ENCODE data around the gene ITCH. TPM values are rescaled to one million over a fixed set of nuclear protein-coding genes. Genes with fewer than 3 reads are reported as not detected.

The ITCH gene
- polyA plus RNA-seq, 4 donors, result 32.0 to 52.4 (median 47.0) TPM

DNA sequence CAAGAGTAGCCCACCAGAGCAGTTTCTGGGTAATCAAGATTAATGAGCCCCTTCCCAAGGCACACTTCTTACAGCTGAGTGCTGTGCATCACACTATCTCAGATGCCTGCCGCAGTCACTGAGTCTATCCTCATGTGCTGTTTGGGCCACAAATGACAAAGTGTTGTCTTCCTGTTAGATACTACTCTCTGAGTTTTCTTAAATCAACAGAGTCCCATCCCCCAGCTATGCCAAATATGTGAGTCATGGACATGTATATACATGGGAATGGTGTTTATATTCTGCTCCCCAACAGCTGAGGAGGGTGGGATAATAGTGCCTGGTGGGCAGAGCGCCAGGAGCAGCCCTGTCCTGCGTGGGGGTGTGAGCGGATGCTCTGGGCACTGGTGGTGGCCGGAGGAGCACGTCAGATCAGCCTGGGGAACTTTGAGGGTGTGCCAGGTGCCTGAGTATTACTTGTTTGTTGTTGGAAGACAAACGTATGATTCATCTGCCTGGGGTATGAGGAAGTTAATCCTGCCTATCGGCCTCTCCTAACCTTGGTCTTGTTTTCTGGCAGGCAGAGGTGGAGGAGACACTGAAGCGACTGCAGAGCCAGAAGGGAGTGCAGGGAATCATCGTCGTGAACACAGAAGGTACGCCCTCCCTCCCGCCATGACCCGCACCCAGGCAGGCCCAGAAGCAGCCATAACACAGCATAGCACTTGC is 162.8 kb downstream of the ITCH start:
- DNase-seq (ENCODE audit: low read depth in 4 of 4, low spot score in 3 of 4), result no peak

DNA sequence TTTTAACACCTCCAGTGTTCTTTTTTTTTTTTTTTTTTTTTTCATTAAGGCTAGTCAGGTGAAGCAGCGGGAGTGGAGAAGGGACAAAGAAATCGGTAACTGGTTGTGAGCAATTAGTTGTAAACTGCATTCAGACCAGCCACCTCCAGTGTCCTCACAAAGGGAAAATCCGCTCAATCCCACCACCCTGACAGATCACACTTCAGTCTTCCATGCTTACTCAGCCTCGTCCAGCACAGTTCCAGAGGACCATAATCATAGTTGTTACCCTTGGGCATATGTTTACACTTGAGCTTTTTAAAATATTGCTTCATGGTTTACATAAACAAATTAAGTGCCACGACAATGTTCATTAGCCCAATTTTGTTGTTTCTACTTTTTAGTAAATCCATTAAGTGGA is 163.4 kb downstream of the ITCH start:
- DNase-seq (ENCODE audit: low read depth in 4 of 4, low spot score in 3 of 4), result no peak

DNA sequence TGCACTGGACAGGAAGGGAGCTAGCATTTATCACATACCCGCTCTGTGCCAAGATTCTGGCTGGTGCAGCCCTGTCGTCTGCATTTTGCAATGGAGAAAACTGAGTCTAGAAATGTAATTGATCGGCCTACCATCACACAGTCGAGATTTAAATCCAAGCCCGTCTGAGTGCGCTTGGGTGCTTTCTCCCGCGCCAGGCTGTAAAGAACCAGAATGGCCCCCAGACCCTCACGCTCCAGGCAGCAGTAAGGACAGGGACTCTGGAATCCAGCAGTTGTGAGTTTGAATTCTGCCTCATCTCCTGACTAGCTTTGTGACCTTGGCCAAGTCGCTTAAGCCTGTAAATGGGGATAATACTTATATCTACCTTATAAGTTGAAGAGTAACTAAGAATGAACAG is 163.9 kb downstream of the ITCH start:
- DNase-seq (ENCODE audit: low read depth in 4 of 4, low spot score in 3 of 4), result no peak

- DNase-seq (ENCODE audit: low read depth in 4 of 4, low spot score in 3 of 4), result no peak
Observed at GRCh38 chr20:34528921-34529297, 165.8 kb downstream of the ITCH start.

DNA sequence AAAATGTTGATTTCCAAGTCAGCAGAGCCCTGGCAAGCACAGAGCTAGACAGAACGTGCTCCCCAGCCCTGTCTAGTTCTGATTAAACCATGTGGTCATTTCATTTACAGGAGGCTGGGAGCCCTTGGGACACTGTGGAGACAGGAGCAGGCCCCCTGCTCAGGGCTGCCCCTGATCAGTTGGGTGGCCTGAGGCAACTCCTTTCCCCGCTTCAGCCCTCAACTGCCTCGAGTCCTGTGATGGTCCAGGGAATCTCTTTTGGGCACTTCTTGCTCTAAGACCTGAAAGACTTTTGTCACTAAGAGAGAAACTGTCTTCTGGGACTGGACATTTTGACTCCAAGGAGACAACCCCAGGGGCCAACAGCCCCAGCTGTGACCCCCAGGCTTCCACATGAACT is 166.7 kb downstream of the ITCH start:
- DNase-seq (ENCODE audit: low read depth in 4 of 4, low spot score in 3 of 4), result no peak

- no peak for DNase-seq (ENCODE audit: low read depth in 4 of 4, low spot score in 3 of 4)
Observed at GRCh38 chr20:34530342-34530741, 167.3 kb downstream of the ITCH start.

DNA sequence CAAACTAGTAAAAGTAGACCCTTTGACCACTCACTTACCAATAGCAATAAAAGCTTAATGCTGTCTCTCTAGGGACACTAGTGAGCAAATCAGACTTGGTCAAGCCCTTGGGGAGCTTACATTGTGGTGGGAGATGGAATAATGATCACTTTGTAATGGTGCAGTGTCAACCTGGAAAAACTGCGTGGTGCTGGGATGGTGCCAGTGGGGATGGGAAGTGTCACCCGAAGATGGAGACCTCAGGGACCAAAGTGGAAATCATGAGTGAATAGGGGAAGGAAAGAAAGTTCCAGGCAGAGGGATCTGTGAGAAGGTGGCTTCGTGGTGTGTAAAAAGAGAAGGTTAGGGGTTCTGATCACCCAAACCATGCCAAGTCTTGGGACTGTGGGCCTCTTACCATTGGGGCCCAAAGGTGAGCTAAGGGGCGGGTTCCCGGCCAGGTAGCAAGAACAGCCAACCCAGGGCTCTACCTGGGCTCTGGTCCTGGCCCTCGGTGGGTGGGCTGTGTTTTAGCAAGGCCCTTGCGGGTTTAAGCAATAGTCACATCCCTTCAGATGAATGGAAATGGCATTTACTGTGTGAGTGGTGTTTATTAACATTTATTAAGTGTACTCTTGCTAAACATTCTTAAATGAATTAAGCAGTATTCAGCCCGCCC is 168.7 kb downstream of the ITCH start:
- DNase-seq (ENCODE audit: low read depth in 4 of 4, low spot score in 3 of 4), result no peak

DNA sequence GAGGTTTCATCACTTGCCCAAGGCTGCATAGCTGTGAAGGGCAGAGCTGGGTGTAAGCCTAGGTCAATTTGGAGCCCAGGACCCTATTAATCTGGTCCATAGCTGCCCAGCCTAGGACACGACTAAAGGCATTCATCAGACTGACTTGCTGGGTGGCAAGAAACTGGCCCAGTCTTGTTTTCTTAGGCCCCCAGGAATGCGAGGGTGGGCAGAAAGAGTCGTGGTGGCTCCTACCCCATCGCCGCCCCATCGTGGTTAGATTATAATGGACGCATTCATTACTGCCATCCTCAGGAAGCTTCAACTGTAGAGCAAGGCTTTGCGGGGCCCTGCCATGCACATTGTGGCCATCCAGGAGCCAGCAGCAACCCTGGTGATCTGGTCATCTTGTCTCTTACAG is 169.2 kb downstream of the ITCH start:
- DNase-seq (ENCODE audit: low read depth in 4 of 4, low spot score in 3 of 4), result no peak

GRCh38 chr20:34532756-34533155 is 169.7 kb downstream of the ITCH start:
- DNase-seq (ENCODE audit: low read depth in 4 of 4, low spot score in 3 of 4), result no peak

- DNase-seq (ENCODE audit: low read depth in 4 of 4, low spot score in 3 of 4), result no peak
Observed at GRCh38 chr20:34534391-34535165, 171.5 kb downstream of the ITCH start.

GRCh38 chr20:34535301-34535840 is 172.3 kb downstream of the ITCH start:
- DNase-seq (ENCODE audit: low read depth in 4 of 4, low spot score in 3 of 4), result no peak

DNA sequence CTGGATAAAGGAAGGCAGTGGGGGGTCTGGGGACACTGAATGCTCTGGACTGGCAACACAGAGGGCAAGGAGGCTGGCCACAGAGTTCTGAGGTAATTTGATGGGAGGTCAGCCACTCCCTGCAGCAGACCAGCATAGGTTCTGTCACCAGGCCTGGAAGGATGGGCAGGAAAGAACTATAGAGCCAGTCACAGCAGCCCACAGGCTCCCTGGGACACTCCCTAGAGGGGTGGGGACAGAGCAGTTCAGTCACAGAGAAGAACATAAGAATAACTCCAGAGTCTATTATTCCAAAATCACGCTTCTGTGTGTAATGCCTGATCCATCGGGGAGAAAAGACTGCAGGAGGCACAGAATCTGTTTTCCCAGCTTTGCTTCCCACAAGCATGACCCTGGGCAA is 172.8 kb downstream of the ITCH start:
- DNase-seq (ENCODE audit: low read depth in 4 of 4, low spot score in 3 of 4), result no peak

- DNase-seq (ENCODE audit: low read depth in 4 of 4, low spot score in 3 of 4), result no peak
Observed at GRCh38 chr20:34536798-34537394, 173.8 kb downstream of the ITCH start.

DNA sequence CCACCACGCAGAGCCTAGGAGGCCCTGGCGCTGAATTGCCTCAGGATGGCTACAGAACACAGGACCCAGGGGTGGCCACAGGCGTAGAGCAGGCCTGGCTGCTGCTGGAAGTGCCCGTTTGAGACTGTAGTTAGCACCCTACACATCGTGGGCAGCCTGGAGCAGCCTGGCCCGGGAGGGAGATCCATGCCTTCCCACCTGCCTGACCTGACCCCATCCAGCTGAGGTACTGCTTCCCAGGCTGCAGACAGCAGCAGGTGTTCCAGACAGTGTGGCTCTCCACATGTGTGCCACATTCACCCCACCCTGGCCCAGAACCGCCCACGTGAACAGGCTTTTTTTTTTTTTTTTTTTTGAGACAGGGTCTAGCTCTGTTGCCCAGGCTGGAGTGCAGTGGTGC is 174.6 kb downstream of the ITCH start:
- no peak for DNase-seq (ENCODE audit: low read depth in 4 of 4, low spot score in 3 of 4)

DNA sequence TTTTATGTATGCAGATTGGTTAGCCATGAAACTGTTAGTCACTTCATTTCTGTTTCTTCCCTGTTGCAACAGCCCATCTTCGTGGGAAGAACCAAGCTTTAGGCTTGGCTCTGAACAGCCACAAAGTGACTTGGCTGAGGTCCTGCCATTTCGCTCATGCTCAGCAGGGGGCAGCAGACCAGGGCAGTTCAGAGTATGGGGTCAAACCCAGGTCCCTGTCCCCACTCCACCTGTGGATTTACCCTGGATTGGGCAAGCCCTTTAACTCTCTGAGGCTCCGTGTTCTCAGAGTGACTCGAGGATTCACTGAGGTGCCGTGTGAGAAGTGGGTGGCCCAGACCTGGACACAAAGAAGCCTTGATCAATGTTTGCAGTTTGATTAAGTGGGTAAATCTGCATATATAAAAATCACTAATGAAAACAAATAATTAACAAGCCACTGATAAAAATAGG is 175.6 kb downstream of the ITCH start:
- no peak for DNase-seq (ENCODE audit: low read depth in 4 of 4, low spot score in 3 of 4)

GRCh38 chr20:34539756-34540155 is 176.7 kb downstream of the ITCH start:
- DNase-seq (ENCODE audit: low read depth in 4 of 4, low spot score in 3 of 4), result no peak

DNA sequence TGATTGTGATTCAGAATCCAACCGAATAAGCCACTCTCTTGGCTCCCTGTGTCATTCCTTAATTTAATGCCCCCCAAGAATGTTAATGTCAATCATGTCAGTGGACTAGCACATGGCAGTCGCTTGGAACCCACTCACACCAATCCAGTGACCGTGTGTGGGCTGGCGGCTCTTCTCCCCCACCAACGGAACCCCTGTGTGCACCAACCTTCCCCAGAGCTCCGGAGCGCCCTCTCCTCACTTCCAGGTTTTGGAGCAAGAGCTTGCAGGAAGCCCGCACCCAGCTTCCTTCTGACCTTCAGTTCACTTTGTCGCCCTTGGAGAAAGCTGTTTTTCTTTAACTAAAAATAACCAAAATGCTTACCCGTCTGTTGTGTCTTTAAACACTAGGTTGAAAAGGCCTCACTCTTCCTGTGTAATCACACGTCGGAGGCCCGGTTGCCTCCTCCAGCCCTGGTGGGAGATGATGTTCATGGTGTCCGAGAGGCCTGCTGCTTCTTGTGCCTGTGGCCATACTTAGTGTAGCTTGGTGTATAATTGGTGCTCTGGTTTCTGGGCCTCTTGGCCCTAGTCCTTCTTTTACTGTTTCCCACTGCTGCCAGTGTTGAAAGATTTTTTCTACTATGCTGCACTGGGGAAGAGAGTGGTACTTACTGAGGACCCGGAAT is 177.7 kb downstream of the ITCH start:
- DNase-seq (ENCODE audit: low read depth in 4 of 4, low spot score in 3 of 4), result no peak

GRCh38 chr20:34541264-34541901 is 178.3 kb downstream of the ITCH start:
- no peak for DNase-seq (ENCODE audit: low read depth in 4 of 4, low spot score in 3 of 4)

- no peak for DNase-seq (ENCODE audit: low read depth in 4 of 4, low spot score in 3 of 4)
Observed at GRCh38 chr20:34541917-34542316, 178.8 kb downstream of the ITCH start.

GRCh38 chr20:34542439-34542838 is 179.4 kb downstream of the ITCH start:
- DNase-seq (ENCODE audit: low read depth in 4 of 4, low spot score in 3 of 4), result no peak
